VCaP (cell line): Measurements from ENCODE around the gene METTL22.

Experiments used
- H3K27ac ChIP-seq: fragments of 450-650 bp; 2 replicates; pipeline ENCODE4 v1.5.1; 2017
- CTCF ChIP-seq: fragments of 450-650 bp; conservative IDR thresholded peaks from 2 replicates; pipeline ENCODE4 v1.5.1; 2017; ENCODE audit warnings: mild to moderate bottlenecking, moderate library complexity

The METTL22 gene

DNA sequence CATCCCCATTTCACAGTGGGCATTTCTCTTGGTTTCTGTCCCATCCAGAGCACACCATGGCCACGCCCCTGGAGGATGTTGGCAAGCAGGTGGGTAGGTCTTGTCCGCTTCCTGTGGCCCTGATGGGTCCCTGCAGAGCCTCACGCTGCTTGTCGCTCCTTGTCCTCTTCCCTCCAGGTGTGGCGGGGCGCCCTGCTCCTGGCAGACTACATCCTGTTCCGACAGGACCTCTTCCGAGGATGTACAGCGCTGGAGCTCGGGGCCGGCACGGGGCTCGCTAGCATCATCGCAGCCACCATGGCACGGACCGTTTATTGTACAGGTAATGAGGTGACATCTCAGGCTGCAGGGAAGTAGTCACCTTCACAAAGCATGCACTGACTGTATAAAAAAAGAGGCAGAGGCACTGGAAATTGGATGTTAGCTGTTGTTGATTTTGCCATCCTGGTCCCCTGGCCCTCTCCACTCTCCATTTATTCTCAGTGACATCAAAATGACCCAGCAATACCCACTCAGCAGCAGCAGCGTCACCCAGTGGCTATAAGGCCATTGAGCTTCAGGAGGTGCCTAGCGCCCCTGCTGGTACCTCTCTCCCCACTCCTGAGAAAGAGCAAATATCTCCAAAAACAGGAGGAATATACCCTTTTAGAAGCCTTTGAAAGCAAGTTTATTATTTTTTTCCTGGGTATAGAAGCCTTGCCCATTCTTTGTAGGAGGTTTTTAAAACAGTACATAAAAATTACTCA lies 13.7 kb downstream of the METTL22 start:
- peak; percentile 68 for TF ChIP-seq CTCF

DNA sequence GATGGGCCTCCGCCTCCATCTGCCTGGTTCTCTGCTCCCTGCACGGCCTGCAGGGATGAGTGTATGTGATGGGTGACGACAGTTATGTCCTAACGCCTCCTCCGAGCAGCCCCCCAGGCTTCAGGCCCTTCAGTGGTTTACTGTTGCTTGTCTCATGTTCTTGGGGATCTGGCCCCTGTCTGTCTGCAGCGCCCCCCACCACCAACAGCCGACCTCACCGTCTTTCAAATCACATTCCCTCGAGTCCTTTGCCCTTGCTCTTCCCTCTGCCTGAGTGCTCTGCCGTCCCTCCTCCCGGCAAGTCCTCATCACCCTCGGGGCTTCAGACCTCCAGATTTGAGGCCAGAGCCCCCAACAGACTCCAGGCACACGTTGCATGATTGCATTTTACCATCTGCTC lies 18.2 kb downstream of the METTL22 start:
- H3K27ac ChIP-seq: no peak overlapping the region
- no peak for TF ChIP-seq CTCF

More for the DNA sequence above, 13.7 kb downstream of the METTL22 start:
- H3K27ac ChIP-seq: no peak overlapping the region

DNA sequence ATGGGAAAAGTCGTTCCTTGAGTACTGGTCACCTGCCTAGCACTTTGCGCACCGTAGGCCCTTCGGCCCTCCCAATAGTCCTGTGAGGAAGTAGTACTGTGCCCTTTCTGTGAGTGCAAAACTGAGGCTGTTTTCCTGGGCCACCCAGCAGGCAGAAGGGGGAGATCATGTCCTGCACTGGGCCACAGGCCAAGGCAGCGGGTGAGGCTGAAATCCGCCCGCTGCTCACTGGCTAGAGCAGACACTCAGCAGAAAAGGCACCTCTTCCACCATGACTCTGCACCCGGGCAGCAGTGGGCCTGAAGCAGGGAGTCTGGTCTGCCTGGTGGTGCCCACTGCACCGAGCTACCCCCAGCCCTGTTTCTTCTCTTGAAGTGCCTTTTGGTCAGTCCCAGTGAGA lies 20.2 kb downstream of the METTL22 start:
- no peak for TF ChIP-seq CTCF
- H3K27ac ChIP-seq: no peak overlapping the region

GRCh38 chr16:8642146-8642545 lies 20.6 kb downstream of the METTL22 start:
- no peak for TF ChIP-seq CTCF
- H3K27ac ChIP-seq: no peak overlapping the region

GRCh38 chr16:8644211-8645140 lies 23.0 kb downstream of the METTL22 start:
- TF ChIP-seq CTCF: no peak
- H3K27ac ChIP-seq: no peak overlapping the region

- TF ChIP-seq CTCF: no peak
- no peak overlapping the region for H3K27ac ChIP-seq
These were observed 23.6 kb downstream of the METTL22 start for GRCh38 chr16:8645141-8645521.

GRCh38 chr16:8645831-8646230 lies 24.3 kb downstream of the METTL22 start:
- H3K27ac ChIP-seq: no peak overlapping the region
- no peak for TF ChIP-seq CTCF
